HFFc6 (cell line): ENCODE measurements around the gene TBX4. TPM values are rescaled to one million over a fixed set of nuclear protein-coding genes. Genes with fewer than 3 reads are reported as not detected.

Experiments used
- DNase-seq: peaks from one replicate; pipeline ENCODE4 v3.0.0-alpha.2; 2018
- H3K27ac Mint-ChIP-seq: 2 replicates; pipeline ENCODE4 v1.8.0; 2020; ENCODE audit warnings: mild to moderate bottlenecking, mixed read lengths
- H3K27me3 Mint-ChIP-seq: 2 replicates; pipeline ENCODE4 v1.8.0; 2021; ENCODE audit warnings: mild to moderate bottlenecking, moderate library complexity, mixed read lengths; ENCODE audit not compliant: insufficient read depth
- H3K36me3 Mint-ChIP-seq: 2 replicates; pipeline ENCODE4 v1.8.0; 2021; ENCODE audit warnings: low read depth, mixed read lengths
- H3K4me1 Mint-ChIP-seq: 2 replicates; pipeline ENCODE4 v1.8.0; 2020; ENCODE audit warnings: low read depth, mixed read lengths
- H3K4me3 Mint-ChIP-seq: 2 replicates; pipeline ENCODE4 v1.8.0; 2020; ENCODE audit warnings: mild to moderate bottlenecking, moderate library complexity, mixed read lengths
- H3K9me3 Mint-ChIP-seq: 2 replicates; pipeline ENCODE4 v1.8.0; 2020; ENCODE audit warnings: mild to moderate bottlenecking, mixed read lengths
- total RNA-seq, 6 experiments: library from RNA; stranded (reverse); fragmentation: NEBNext Ultra II Directional; extraction: Animal tissue kit (Norgen Biotek cat#: 25700); gene quantifications; 2 replicates in 1 of 6; 3 replicates in 5 of 6; pipeline ENCODE4 v1.2.3, GENCODE V29; 2021
- TF ChIP-seq, protein P1 (sequence below): fragments of 200-600 bp; sonication (generic); IDR thresholded peaks from 2 replicates; pipeline ENCODE4 v1.5.0; 2021; ENCODE audit warnings: antibody characterized with exemption, mild to moderate bottlenecking

Gene TBX4
- total RNA-seq, 6 experiments from 2014 or later: 0.11 to 0.26 (median 0.18) TPM; not detected in 3

GRCh38 chr17:61528171-61528570 lies 75.9 kb downstream of the TBX4 start:
- Mint-ChIP-seq H3K4me1 (no peaks in the 10 kb centered on the region), H3K36me3 (no peaks in the 10 kb centered on the region), H3K4me3 (no peak overlapping the region), H3K27ac (no peak overlapping the region), H3K27me3 (peaks cover 19% of the 10 kb centered on the region), H3K9me3 (no peaks in the 10 kb centered on the region)
- TF ChIP-seq, protein P1, sequence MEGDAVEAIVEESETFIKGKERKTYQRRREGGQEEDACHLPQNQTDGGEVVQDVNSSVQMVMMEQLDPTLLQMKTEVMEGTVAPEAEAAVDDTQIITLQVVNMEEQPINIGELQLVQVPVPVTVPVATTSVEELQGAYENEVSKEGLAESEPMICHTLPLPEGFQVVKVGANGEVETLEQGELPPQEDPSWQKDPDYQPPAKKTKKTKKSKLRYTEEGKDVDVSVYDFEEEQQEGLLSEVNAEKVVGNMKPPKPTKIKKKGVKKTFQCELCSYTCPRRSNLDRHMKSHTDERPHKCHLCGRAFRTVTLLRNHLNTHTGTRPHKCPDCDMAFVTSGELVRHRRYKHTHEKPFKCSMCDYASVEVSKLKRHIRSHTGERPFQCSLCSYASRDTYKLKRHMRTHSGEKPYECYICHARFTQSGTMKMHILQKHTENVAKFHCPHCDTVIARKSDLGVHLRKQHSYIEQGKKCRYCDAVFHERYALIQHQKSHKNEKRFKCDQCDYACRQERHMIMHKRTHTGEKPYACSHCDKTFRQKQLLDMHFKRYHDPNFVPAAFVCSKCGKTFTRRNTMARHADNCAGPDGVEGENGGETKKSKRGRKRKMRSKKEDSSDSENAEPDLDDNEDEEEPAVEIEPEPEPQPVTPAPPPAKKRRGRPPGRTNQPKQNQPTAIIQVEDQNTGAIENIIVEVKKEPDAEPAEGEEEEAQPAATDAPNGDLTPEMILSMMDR: no peak
- no peak for DNase-seq

- no peak overlapping the region for H3K4me3 Mint-ChIP-seq
- no peaks in the 10 kb centered on the region for H3K9me3 Mint-ChIP-seq
- peaks cover 8% of the 10 kb centered on the region for H3K27me3 Mint-ChIP-seq
- H3K4me1 Mint-ChIP-seq: peaks cover 2% of the 10 kb centered on the region; the same call in 1 of the 2 replicates
- DNase-seq: no peak
- no peak overlapping the region for H3K27ac Mint-ChIP-seq
- no peaks in the 10 kb centered on the region for H3K36me3 Mint-ChIP-seq
- TF ChIP-seq, protein P1: 0 out of 2 replicates have a peak, but pooled peaks have one; percentile 15
Observed at GRCh38 chr17:61531223-61531622, 79.0 kb downstream of the TBX4 start.

GRCh38 chr17:61532826-61533225 lies 80.6 kb downstream of the TBX4 start:
- Mint-ChIP-seq H3K27ac (no peak overlapping the region), H3K4me1 (peaks cover 5% of the 10 kb centered on the region; the same call in 1 of the 2 replicates), H3K4me3 (no peak overlapping the region), H3K9me3 (no peaks in the 10 kb centered on the region), H3K36me3 (no peaks in the 10 kb centered on the region), H3K27me3 (peaks cover 4% of the 10 kb centered on the region)
- TF ChIP-seq, protein P1: no peak
- DNase-seq: no peak

GRCh38 chr17:61533797-61534196 lies 81.6 kb downstream of the TBX4 start:
- Mint-ChIP-seq H3K36me3 (no peaks in the 10 kb centered on the region), H3K27me3 (peaks cover 4% of the 10 kb centered on the region), H3K9me3 (no peaks in the 10 kb centered on the region), H3K27ac (no peak overlapping the region), H3K4me1 (peaks cover 5% of the 10 kb centered on the region; the same call in 1 of the 2 replicates), H3K4me3 (no peak overlapping the region)
- TF ChIP-seq, protein P1: no peak
- no peak for DNase-seq

GRCh38 chr17:61534414-61534813 lies 82.2 kb downstream of the TBX4 start:
- no peak for DNase-seq
- TF ChIP-seq, protein P1: no peak
- Mint-ChIP-seq H3K36me3 (no peaks in the 10 kb centered on the region), H3K27ac (no peak overlapping the region), H3K27me3 (peaks cover under 1% of the 10 kb centered on the region), H3K9me3 (no peaks in the 10 kb centered on the region), H3K4me3 (no peak overlapping the region), H3K4me1 (peaks cover 5% of the 10 kb centered on the region; the same call in 1 of the 2 replicates)

Other genes with a start within 250 kb of the TBX4 start
- gene TBX2, start 52.6 kb upstream of the TBX4 start, total RNA-seq: 10 to 100 TPM; 42.3 to 71.4 (median 67.3) TPM
- not detected for gene NACA2, start 138.8 kb downstream of the TBX4 start, total RNA-seq